ENCODE data around the gene PSTK.

Gene PSTK

DNA sequence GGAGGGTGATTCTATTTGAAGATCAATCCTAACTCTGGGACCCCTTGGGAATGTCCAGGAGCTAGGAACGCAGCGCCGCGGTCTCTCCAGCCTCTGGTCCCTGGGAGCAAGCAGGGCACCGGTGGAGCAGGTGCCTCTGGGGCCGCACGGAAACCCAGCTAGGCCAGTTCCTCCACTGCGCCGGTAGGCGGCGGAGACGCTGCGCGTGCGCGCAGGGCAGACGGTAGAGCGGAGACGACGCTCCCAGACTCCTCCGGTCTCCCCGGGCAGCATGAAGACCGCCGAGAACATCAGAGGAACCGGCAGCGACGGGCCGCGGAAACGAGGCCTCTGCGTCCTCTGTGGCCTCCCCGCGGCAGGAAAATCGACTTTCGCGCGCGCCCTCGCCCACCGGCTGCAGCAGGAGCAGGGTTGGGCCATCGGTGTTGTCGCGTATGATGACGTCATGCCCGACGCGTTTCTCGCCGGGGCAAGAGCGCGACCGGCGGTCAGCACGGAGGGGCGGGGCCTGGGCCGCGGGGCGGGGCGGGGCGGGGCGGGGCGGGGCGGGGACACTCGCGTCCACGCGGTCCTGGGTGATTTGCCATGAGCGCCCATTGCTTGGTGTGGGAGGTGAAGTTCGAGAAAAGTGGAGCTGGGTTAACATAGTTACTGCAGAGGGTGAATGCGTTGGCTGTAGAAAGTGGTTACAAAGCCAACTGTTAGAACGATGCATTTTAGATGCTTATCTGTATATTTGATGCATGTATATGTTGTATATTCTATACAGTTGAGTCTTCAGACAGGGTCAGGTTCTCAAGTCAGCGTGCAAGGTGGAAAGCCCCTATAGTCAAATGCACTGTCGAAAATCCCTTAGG is at the start of gene PSTK:
Gene PSTK, plus strand, starts transcription at position 193 of the 857 bp plus-strand sequence. Its CDS starts 79 bp downstream, at position 272.
- peaks cover 2% of the 10 kb centered on the region for H3K27me3 ChIP-seq (ENCODE audit: control insufficient read depth, insufficient read depth, low read length)
- peak within 1 kb of the TSS; percentile 86 for H3K4me3 ChIP-seq (ENCODE audit: low read depth, low read length)
- peak within 1 kb of the TSS; percentile 98 for H3K9ac ChIP-seq (ENCODE audit: low read depth, low read length)
- H3K9me3 ChIP-seq (ENCODE audit: control insufficient read depth, insufficient read depth, low read length) = no peaks in the 10 kb centered on the region
- peaks cover 11% of the 10 kb centered on the region for H3K4me1 ChIP-seq (ENCODE audit: control insufficient read depth, insufficient read depth, low read length)
- peaks cover 2% of the 10 kb centered on the region for H3K36me3 ChIP-seq (ENCODE audit: control insufficient read depth, insufficient read depth, low read length)

- Histone ChIP-seq H3K36me3 (ENCODE audit: control insufficient read depth, insufficient read depth, low read length) (no peaks in the 10 kb centered on the region), H3K4me1 (ENCODE audit: control insufficient read depth, insufficient read depth, low read length) (no peaks in the 10 kb centered on the region), H3K4me3 (ENCODE audit: low read depth, low read length) (no peak overlapping the region), H3K9me3 (ENCODE audit: control insufficient read depth, insufficient read depth, low read length) (no peaks in the 10 kb centered on the region), H3K9ac (ENCODE audit: low read depth, low read length) (no peak overlapping the region), H3K27me3 (ENCODE audit: control insufficient read depth, insufficient read depth, low read length) (no peaks in the 10 kb centered on the region)
Observed at GRCh38 chr10:122931088-122931906, 48.9 kb upstream of the PSTK start.

DNA sequence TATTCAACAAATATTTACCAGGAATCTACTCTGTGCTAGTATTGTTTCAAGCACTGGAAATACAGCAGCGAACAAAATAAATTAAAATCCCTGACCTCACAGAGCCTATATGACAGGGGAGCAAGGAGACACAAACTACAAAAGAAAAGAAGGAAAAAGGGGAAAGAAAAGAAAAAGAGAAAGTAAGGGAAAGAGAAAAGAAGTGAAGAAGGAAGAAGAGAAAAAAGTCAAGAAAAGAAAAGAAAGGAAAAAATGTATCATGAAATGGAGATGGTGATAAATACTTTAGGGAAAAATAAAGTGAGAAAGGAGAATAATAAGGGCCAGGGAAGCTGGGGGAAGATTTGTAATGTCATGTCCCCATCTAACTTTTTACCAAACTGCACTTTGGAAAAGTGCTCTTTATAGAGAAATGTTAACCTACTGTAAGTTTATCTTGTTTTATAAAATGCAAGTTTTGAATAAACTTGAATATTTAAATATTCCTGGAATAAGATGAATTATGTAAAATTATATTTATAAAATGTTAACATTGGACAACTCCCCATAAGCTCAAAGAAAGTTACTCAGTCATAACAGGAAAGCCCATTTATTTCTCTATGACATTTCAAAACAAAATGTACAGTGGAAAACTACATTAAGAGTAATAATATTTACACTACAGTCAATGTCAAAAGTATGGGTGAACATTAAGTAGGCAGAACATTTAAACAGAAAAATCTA is 40.9 kb upstream of the PSTK start:
- Histone ChIP-seq H3K36me3 (ENCODE audit: control insufficient read depth, insufficient read depth, low read length) (peaks cover 3% of the 10 kb centered on the region), H3K4me1 (ENCODE audit: control insufficient read depth, insufficient read depth, low read length) (no peaks in the 10 kb centered on the region), H3K9ac (ENCODE audit: low read depth, low read length) (no peak overlapping the region), H3K9me3 (ENCODE audit: control insufficient read depth, insufficient read depth, low read length) (no peaks in the 10 kb centered on the region), H3K4me3 (ENCODE audit: low read depth, low read length) (no peak overlapping the region), H3K27me3 (ENCODE audit: control insufficient read depth, insufficient read depth, low read length) (no peaks in the 10 kb centered on the region)

DNA sequence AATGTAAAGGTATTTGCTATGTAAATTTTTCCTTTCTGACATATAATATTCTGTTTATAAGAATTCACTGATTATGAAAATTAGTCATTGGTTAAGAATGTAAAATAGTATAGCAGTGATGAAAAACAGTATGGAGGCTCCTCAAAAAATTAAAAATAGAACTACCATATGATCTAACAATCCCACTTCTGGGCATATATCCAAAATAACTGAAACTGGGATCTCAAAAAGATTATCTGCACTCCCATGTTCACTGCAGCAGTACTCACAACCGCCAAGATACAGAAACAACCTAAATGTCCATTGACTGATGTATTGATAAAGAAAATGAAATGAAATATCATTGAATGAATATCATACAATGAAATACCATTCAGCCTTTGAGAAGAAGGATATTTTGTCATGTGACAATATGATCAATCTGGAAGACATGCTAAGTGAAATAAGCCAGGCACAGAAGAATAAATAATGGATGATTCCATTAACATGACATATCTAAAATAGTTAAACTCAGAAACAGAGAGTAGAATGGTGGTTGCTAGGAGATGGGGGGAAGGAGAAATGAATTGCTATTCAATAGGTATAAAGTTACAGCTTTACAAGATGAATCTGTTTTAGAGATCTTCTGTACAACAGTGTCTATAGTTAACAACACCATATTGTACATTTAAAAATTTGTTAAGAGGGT is 40.2 kb upstream of the PSTK start:
- no peaks in the 10 kb centered on the region for H3K4me1 ChIP-seq (ENCODE audit: control insufficient read depth, insufficient read depth, low read length)
- no peaks in the 10 kb centered on the region for H3K27me3 ChIP-seq (ENCODE audit: control insufficient read depth, insufficient read depth, low read length)
- peaks cover 3% of the 10 kb centered on the region for H3K36me3 ChIP-seq (ENCODE audit: control insufficient read depth, insufficient read depth, low read length)
- no peak overlapping the region for H3K4me3 ChIP-seq (ENCODE audit: low read depth, low read length)
- no peak overlapping the region for H3K9ac ChIP-seq (ENCODE audit: low read depth, low read length)
- no peaks in the 10 kb centered on the region for H3K9me3 ChIP-seq (ENCODE audit: control insufficient read depth, insufficient read depth, low read length)

DNA sequence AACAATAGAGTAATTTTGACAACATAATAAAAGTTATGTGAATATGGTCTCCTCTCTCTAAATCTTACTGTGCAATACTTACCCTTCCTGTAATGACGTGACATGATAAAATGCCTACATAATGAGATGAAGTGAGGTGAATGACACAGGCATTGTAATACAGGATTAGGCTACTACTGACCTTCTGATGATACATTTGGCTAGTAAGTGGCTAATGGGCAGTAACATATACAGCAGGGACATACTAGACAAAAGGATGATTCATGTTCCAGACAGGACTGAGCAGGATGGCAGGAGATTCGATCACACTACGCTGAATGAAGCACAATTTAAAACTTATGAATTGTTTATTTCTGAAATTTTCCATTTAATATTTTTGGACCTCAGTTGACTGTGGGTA is 30.9 kb upstream of the PSTK start:
- H3K9ac ChIP-seq (ENCODE audit: low read depth, low read length) = no peak overlapping the region
- H3K9me3 ChIP-seq (ENCODE audit: control insufficient read depth, insufficient read depth, low read length) = peaks cover under 1% of the 10 kb centered on the region
- H3K36me3 ChIP-seq (ENCODE audit: control insufficient read depth, insufficient read depth, low read length) = no peaks in the 10 kb centered on the region
- H3K4me1 ChIP-seq (ENCODE audit: control insufficient read depth, insufficient read depth, low read length) = no peaks in the 10 kb centered on the region
- H3K27me3 ChIP-seq (ENCODE audit: control insufficient read depth, insufficient read depth, low read length) = peaks cover under 1% of the 10 kb centered on the region
- no peak overlapping the region for H3K4me3 ChIP-seq (ENCODE audit: low read depth, low read length)

- Histone ChIP-seq H3K9ac (ENCODE audit: low read depth, low read length) (peak within 1 kb of the TSS; percentile 73), H3K4me1 (ENCODE audit: control insufficient read depth, insufficient read depth, low read length) (no peaks in the 10 kb centered on the region), H3K4me3 (ENCODE audit: low read depth, low read length) (peak within 1 kb of the TSS; percentile 70), H3K27me3 (ENCODE audit: control insufficient read depth, insufficient read depth, low read length) (peaks cover 20% of the 10 kb centered on the region), H3K9me3 (ENCODE audit: control insufficient read depth, insufficient read depth, low read length) (peaks cover 7% of the 10 kb centered on the region), H3K36me3 (ENCODE audit: control insufficient read depth, insufficient read depth, low read length) (no peaks in the 10 kb centered on the region)
Observed at GRCh38 chr10:122953902-122954730, 26.1 kb upstream of the PSTK start, which contains the start of gene C10orf88. Gene C10orf88 (minus strand): TSS chr10:122954227. CDS start chr10:122954178, 49 bp downstream.

DNA sequence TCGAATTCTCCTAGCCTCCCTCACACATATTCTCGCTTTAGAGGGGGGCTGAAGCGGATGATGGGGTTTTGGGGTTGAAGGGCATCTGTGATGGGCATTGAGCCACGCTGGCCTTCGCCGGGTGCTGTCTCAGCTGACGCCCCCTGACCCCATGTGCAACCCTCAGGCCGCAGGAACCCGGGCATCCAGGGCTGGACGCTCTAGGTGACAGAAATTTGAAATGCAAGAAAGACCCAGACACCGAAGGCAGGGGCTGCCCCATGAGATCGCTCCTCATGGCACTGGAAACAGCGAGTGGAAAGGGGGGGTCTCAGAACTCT is 25.5 kb upstream of the PSTK start:
- Histone ChIP-seq H3K9ac (ENCODE audit: low read depth, low read length) (no peak overlapping the region), H3K4me1 (ENCODE audit: control insufficient read depth, insufficient read depth, low read length) (no peaks in the 10 kb centered on the region), H3K36me3 (ENCODE audit: control insufficient read depth, insufficient read depth, low read length) (no peaks in the 10 kb centered on the region), H3K4me3 (ENCODE audit: low read depth, low read length) (peak overlapping the region; percentile 38), H3K9me3 (ENCODE audit: control insufficient read depth, insufficient read depth, low read length) (peaks cover 7% of the 10 kb centered on the region), H3K27me3 (ENCODE audit: control insufficient read depth, insufficient read depth, low read length) (peaks cover 20% of the 10 kb centered on the region)

DNA sequence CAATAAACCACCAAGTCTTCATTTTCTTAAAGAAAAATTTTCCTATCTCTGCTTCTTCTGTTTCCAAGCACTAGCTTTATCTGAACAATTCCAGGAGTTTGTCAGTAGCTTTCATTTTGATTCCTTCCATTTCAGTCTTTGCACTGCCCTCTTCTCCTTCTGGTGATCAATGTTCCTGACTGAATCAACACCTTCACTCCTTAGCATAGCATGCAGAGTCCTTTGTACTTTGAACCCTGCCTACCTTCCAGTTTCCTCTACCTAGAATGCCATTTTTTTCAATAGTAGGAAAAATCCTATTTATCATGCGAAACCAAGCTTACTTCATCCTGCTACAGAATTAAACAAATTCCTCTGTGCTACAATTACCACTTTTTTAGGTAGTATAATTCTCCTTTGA is 24.3 kb upstream of the PSTK start:
- Histone ChIP-seq H3K9me3 (ENCODE audit: control insufficient read depth, insufficient read depth, low read length) (peaks cover 7% of the 10 kb centered on the region), H3K4me3 (ENCODE audit: low read depth, low read length) (no peak overlapping the region), H3K4me1 (ENCODE audit: control insufficient read depth, insufficient read depth, low read length) (no peaks in the 10 kb centered on the region), H3K36me3 (ENCODE audit: control insufficient read depth, insufficient read depth, low read length) (no peaks in the 10 kb centered on the region), H3K27me3 (ENCODE audit: control insufficient read depth, insufficient read depth, low read length) (peaks cover 20% of the 10 kb centered on the region), H3K9ac (ENCODE audit: low read depth, low read length) (no peak overlapping the region)

- peaks cover 20% of the 10 kb centered on the region for H3K27me3 ChIP-seq (ENCODE audit: control insufficient read depth, insufficient read depth, low read length)
- H3K36me3 ChIP-seq (ENCODE audit: control insufficient read depth, insufficient read depth, low read length) = no peaks in the 10 kb centered on the region
- no peaks in the 10 kb centered on the region for H3K4me1 ChIP-seq (ENCODE audit: control insufficient read depth, insufficient read depth, low read length)
- H3K9ac ChIP-seq (ENCODE audit: low read depth, low read length) = no peak overlapping the region
- H3K9me3 ChIP-seq (ENCODE audit: control insufficient read depth, insufficient read depth, low read length) = peaks cover 7% of the 10 kb centered on the region
- H3K4me3 ChIP-seq (ENCODE audit: low read depth, low read length) = no peak overlapping the region
Observed at GRCh38 chr10:122957474-122957873, 22.7 kb upstream of the PSTK start.

DNA sequence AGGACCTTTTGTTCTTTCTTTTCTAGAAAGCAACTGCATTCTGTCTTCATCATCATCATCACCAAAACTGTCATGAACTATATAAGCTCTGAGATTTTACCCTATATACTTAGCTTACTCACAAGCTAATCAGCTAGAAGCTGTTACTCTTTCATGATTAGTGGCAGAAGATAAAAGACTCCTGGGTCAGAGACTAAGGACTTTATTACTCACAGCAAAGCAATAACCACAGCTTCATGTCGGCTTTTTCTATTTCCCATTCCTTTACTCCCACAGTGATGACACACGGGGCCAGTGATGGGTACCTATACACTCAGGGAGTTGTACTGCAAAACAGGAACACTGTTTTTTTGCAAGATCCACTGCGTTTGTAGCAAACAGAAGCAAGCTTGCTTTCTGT is 17.8 kb upstream of the PSTK start:
- Histone ChIP-seq H3K4me1 (ENCODE audit: control insufficient read depth, insufficient read depth, low read length) (no peaks in the 10 kb centered on the region), H3K9me3 (ENCODE audit: control insufficient read depth, insufficient read depth, low read length) (no peaks in the 10 kb centered on the region), H3K36me3 (ENCODE audit: control insufficient read depth, insufficient read depth, low read length) (no peaks in the 10 kb centered on the region), H3K4me3 (ENCODE audit: low read depth, low read length) (no peak overlapping the region), H3K27me3 (ENCODE audit: control insufficient read depth, insufficient read depth, low read length) (no peaks in the 10 kb centered on the region), H3K9ac (ENCODE audit: low read depth, low read length) (no peak overlapping the region)
